ENCODE results near the gene FN3K. TPM values are rescaled to one million over a fixed set of nuclear protein-coding genes. Genes with fewer than 3 reads are reported as not detected.

Gene FN3K
- total and polyA plus RNA-seq, 2 of the 13 experiments (the other 11 are each of a cell fraction or from before 2014, with no cell fraction given) = 3.5 to 12.2 TPM

DNA sequence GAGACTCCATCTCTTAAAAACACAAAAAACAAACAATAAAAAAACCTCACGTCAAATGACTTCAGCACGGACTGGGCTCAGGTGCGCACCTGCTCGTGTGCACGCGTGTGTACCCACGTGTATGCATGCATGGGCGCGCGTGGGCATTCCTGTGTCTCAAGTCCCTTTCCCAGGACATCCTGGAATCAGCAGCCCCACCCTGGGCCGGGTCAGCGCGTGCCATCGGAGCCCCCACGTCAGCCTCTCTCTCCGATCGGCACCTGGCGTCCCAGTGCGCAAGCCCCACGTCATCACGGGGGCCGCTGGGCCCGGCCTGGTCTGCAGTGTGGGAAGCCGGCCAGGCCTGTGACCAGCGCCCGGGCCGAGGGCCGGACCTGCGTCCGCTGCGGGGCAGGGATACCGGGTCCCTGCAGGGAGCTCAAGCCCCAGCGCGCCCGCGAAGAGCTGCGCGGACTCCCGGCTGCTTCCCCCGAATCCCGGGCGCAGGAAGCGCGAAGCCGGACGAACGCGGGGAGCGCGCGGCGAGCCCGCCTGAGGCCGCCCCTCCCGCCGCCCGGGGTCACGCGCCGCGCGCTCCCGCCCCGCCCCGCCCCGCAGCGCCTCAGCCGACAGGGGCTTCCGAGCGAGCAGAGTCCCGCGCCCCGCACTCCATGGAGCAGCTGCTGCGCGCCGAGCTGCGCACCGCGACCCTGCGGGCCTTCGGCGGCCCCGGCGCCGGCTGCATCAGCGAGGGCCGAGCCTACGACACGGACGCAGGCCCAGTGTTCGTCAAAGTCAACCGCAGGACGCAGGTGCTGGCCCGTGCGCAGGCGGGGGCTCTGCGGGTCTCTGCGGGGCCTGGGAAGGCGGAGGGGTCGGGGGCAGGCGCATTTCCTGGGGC, at the start of gene FN3K (continued):
- TF ChIP-seq, protein P1, sequence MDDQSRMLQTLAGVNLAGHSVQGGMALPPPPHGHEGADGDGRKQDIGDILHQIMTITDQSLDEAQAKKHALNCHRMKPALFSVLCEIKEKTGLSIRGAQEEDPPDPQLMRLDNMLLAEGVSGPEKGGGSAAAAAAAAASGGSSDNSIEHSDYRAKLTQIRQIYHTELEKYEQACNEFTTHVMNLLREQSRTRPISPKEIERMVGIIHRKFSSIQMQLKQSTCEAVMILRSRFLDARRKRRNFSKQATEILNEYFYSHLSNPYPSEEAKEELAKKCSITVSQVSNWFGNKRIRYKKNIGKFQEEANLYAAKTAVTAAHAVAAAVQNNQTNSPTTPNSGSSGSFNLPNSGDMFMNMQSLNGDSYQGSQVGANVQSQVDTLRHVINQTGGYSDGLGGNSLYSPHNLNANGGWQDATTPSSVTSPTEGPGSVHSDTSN (CRISPR knock-in tag; IDR thresholded peaks at IDR 0.05; ENCODE audit: borderline replicate concordance) = 0 out of 2 replicates have a peak, but pooled peaks have one; percentile 19
- TF ChIP-seq ZBTB8A (CRISPR knock-in tag; IDR thresholded peaks at IDR 0.05; ENCODE audit: borderline replicate concordance, low read depth) (no peak), SRSF4 (IDR thresholded peaks at IDR 0.05; ENCODE audit: low read depth, low read length, poor library complexity, severe bottlenecking) (no peak), IKZF1 (IDR thresholded peaks at IDR 0.05) (no peak), ZNF251 (CRISPR knock-in tag; IDR thresholded peaks at IDR 0.05) (no peak), GTF2F1 (IDR thresholded peaks at IDR 0.05; ENCODE audit: low read length) (no peak), SKI (IDR thresholded peaks at IDR 0.05; ENCODE audit: partially characterized antibody) (no peak), ZNF615 (CRISPR knock-in tag; IDR thresholded peaks at IDR 0.05; ENCODE audit: borderline replicate concordance) (no peak), GMEB2 (CRISPR knock-in tag; IDR thresholded peaks at IDR 0.05; ENCODE audit: low read depth) (no peak), ZNF234 (CRISPR knock-in tag; conservative IDR thresholded peaks at IDR 0.05) (no peak), ETV5 (CRISPR knock-in tag; IDR thresholded peaks at IDR 0.05; ENCODE audit: borderline replicate concordance) (no peak; the same call in none of the 2 replicates), NR2F6 (IDR thresholded peaks at IDR 0.05) (no peak), NR2F6 (CRISPR knock-in tag; IDR thresholded peaks at IDR 0.05) (no peak), SP1 (IDR thresholded peaks at IDR 0.05) (no peak), SP1 (CRISPR knock-in tag; IDR thresholded peaks at IDR 0.05) (no peak), NFE2L1 (CRISPR knock-in tag; IDR thresholded peaks at IDR 0.05; ENCODE audit: borderline replicate concordance) (no peak), PRPF4 (IDR thresholded peaks at IDR 0.05; ENCODE audit: low read depth, low read length, poor library complexity, severe bottlenecking) (no peak), KLF11 (CRISPR knock-in tag; IDR thresholded peaks at IDR 0.05) (no peak), RFXAP (CRISPR knock-in tag; IDR thresholded peaks at IDR 0.05; ENCODE audit: borderline replicate concordance) (no peak), STAG1 (CRISPR knock-in tag; IDR thresholded peaks at IDR 0.05) (no peak)
- TF ChIP-seq, protein P2, sequence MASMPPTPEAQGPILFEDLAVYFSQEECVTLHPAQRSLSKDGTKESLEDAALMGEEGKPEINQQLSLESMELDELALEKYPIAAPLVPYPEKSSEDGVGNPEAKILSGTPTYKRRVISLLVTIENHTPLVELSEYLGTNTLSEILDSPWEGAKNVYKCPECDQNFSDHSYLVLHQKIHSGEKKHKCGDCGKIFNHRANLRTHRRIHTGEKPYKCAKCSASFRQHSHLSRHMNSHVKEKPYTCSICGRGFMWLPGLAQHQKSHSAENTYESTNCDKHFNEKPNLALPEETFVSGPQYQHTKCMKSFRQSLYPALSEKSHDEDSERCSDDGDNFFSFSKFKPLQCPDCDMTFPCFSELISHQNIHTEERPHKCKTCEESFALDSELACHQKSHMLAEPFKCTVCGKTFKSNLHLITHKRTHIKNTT (CRISPR knock-in tag; IDR thresholded peaks at IDR 0.05) = no peak
- TF ChIP-seq, protein P3, sequence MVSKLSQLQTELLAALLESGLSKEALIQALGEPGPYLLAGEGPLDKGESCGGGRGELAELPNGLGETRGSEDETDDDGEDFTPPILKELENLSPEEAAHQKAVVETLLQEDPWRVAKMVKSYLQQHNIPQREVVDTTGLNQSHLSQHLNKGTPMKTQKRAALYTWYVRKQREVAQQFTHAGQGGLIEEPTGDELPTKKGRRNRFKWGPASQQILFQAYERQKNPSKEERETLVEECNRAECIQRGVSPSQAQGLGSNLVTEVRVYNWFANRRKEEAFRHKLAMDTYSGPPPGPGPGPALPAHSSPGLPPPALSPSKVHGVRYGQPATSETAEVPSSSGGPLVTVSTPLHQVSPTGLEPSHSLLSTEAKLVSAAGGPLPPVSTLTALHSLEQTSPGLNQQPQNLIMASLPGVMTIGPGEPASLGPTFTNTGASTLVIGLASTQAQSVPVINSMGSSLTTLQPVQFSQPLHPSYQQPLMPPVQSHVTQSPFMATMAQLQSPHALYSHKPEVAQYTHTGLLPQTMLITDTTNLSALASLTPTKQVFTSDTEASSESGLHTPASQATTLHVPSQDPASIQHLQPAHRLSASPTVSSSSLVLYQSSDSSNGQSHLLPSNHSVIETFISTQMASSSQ (IDR thresholded peaks at IDR 0.05; ENCODE audit: low read depth) = no peak
- TF ChIP-seq, protein P3 (CRISPR knock-in tag; IDR thresholded peaks at IDR 0.05; ENCODE audit: borderline replicate concordance) = no peak
